ENCODE data around the gene IFT88.

IFT88 gene

DNA sequence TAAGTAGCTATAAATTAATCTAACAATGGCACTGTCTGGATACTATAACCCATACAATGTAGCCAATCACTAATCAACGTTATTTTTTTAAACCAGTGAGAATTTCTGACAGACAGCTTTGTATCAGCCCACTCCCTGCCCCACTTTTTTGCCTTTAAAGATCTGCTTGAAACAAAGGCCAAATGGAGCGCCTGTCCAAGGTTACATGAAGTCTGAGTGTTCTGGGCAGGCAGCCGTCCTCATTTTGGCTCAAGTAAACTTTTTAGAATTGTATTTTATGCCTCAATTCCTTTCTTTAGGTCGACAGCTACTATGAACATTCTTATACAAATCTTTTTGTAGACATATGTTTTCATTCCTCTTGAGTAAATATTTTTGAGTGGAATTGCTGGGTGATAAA is 6.2 kb downstream of the IFT88 start:
- ATAC-seq = no peak
- no peak for TF ChIP-seq PPARA (CRISPR knock-in tag; IDR thresholded peaks at IDR 0.05; ENCODE audit: borderline replicate concordance)
- no peak for TF ChIP-seq ZNF70 (CRISPR knock-in tag; IDR thresholded peaks at IDR 0.05)
- TF ChIP-seq BACH2 (CRISPR knock-in tag; IDR thresholded peaks at IDR 0.05; ENCODE audit: borderline replicate concordance) = no peak
- no peak for TF ChIP-seq TCF4 (CRISPR knock-in tag; IDR thresholded peaks at IDR 0.05; ENCODE audit: borderline replicate concordance)
- no peak for TF ChIP-seq TOX (CRISPR knock-in tag; IDR thresholded peaks at IDR 0.05; ENCODE audit: borderline replicate concordance)
- no peak for TF ChIP-seq CSDC2 (CRISPR knock-in tag; IDR thresholded peaks at IDR 0.05)
- no peak for TF ChIP-seq ZFP3 (CRISPR knock-in tag; IDR thresholded peaks at IDR 0.05)
- TF ChIP-seq, protein P1, sequence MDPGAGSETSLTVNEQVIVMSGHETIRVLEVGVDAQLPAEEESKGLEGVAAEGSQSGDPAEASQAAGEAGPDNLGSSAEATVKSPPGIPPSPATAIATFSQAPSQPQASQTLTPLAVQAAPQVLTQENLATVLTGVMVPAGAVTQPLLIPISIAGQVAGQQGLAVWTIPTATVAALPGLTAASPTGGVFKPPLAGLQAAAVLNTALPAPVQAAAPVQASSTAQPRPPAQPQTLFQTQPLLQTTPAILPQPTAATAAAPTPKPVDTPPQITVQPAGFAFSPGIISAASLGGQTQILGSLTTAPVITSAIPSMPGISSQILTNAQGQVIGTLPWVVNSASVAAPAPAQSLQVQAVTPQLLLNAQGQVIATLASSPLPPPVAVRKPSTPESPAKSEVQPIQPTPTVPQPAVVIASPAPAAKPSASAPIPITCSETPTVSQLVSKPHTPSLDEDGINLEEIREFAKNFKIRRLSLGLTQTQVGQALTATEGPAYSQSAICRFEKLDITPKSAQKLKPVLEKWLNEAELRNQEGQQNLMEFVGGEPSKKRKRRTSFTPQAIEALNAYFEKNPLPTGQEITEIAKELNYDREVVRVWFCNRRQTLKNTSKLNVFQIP (CRISPR knock-in tag; IDR thresholded peaks at IDR 0.05; ENCODE audit: borderline replicate concordance, low read depth) = no peak
- no peak for TF ChIP-seq ESRRG (CRISPR knock-in tag; IDR thresholded peaks at IDR 0.05)
- TF ChIP-seq OSR1 (CRISPR knock-in tag; IDR thresholded peaks at IDR 0.05) = no peak
- TF ChIP-seq ZFP30 (CRISPR knock-in tag; IDR thresholded peaks at IDR 0.05) = no peak
- no peak for TF ChIP-seq ZNF565 (CRISPR knock-in tag; conservative IDR thresholded peaks at IDR 0.05; ENCODE audit: low read depth)
- no peak for TF ChIP-seq ZNF8 (CRISPR knock-in tag; IDR thresholded peaks at IDR 0.05)
- no peak for TF ChIP-seq ZC3H10 (CRISPR knock-in tag; IDR thresholded peaks at IDR 0.05)
- no peak for TF ChIP-seq ISL1 (CRISPR knock-in tag; IDR thresholded peaks at IDR 0.05)
- TF ChIP-seq RARB (CRISPR knock-in tag; IDR thresholded peaks at IDR 0.05) = no peak
- TF ChIP-seq, protein P2, sequence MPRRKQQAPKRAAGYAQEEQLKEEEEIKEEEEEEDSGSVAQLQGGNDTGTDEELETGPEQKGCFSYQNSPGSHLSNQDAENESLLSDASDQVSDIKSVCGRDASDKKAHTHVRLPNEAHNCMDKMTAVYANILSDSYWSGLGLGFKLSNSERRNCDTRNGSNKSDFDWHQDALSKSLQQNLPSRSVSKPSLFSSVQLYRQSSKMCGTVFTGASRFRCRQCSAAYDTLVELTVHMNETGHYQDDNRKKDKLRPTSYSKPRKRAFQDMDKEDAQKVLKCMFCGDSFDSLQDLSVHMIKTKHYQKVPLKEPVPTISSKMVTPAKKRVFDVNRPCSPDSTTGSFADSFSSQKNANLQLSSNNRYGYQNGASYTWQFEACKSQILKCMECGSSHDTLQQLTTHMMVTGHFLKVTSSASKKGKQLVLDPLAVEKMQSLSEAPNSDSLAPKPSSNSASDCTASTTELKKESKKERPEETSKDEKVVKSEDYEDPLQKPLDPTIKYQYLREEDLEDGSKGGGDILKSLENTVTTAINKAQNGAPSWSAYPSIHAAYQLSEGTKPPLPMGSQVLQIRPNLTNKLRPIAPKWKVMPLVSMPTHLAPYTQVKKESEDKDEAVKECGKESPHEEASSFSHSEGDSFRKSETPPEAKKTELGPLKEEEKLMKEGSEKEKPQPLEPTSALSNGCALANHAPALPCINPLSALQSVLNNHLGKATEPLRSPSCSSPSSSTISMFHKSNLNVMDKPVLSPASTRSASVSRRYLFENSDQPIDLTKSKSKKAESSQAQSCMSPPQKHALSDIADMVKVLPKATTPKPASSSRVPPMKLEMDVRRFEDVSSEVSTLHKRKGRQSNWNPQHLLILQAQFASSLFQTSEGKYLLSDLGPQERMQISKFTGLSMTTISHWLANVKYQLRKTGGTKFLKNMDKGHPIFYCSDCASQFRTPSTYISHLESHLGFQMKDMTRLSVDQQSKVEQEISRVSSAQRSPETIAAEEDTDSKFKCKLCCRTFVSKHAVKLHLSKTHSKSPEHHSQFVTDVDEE (CRISPR knock-in tag; IDR thresholded peaks at IDR 0.05) = no peak
- TF ChIP-seq GLIS3 (CRISPR knock-in tag; IDR thresholded peaks at IDR 0.05) = no peak
- TF ChIP-seq, protein P3, sequence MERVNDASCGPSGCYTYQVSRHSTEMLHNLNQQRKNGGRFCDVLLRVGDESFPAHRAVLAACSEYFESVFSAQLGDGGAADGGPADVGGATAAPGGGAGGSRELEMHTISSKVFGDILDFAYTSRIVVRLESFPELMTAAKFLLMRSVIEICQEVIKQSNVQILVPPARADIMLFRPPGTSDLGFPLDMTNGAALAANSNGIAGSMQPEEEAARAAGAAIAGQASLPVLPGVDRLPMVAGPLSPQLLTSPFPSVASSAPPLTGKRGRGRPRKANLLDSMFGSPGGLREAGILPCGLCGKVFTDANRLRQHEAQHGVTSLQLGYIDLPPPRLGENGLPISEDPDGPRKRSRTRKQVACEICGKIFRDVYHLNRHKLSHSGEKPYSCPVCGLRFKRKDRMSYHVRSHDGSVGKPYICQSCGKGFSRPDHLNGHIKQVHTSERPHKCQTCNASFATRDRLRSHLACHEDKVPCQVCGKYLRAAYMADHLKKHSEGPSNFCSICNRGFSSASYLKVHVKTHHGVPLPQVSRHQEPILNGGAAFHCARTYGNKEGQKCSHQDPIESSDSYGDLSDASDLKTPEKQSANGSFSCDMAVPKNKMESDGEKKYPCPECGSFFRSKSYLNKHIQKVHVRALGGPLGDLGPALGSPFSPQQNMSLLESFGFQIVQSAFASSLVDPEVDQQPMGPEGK (CRISPR knock-in tag; IDR thresholded peaks at IDR 0.05; ENCODE audit: borderline replicate concordance) = no peak
- TF ChIP-seq, protein P4, sequence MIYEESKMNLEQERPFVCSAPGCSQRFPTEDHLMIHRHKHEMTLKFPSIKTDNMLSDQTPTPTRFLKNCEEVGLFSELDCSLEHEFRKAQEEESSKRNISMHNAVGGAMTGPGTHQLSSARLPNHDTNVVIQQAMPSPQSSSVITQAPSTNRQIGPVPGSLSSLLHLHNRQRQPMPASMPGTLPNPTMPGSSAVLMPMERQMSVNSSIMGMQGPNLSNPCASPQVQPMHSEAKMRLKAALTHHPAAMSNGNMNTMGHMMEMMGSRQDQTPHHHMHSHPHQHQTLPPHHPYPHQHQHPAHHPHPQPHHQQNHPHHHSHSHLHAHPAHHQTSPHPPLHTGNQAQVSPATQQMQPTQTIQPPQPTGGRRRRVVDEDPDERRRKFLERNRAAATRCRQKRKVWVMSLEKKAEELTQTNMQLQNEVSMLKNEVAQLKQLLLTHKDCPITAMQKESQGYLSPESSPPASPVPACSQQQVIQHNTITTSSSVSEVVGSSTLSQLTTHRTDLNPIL (CRISPR knock-in tag; IDR thresholded peaks at IDR 0.05; ENCODE audit: low read depth) = no peak

DNA sequence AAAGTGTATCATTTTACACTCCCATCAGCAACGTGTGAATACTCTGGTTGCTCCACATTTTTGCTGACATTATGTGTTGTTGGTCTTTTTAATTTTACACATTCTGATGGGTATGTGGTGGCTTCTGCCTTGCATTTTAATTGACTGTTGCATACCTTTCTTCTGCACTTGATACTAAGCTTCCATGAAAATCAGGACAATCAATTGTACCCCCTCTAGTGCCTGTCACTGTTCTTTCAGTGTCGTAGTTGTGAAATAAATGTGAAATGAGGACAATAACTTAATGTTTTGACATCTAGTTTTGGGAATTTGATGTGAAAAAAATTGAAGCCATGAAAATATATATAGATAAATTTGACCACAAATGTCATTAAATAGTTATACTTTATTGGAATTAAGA is 6.7 kb downstream of the IFT88 start:
- ATAC-seq = no peak
- TF ChIP-seq ZNF565 (CRISPR knock-in tag; conservative IDR thresholded peaks at IDR 0.05; ENCODE audit: low read depth) (no peak), SNAI2 (CRISPR knock-in tag; IDR thresholded peaks at IDR 0.05) (no peak), BACH2 (CRISPR knock-in tag; IDR thresholded peaks at IDR 0.05; ENCODE audit: borderline replicate concordance) (no peak), ZFP3 (CRISPR knock-in tag; IDR thresholded peaks at IDR 0.05) (no peak), ZNF8 (CRISPR knock-in tag; IDR thresholded peaks at IDR 0.05) (no peak), ZFP30 (CRISPR knock-in tag; IDR thresholded peaks at IDR 0.05) (no peak), CSDC2 (CRISPR knock-in tag; IDR thresholded peaks at IDR 0.05) (no peak), ZNF70 (CRISPR knock-in tag; IDR thresholded peaks at IDR 0.05) (no peak), RARB (CRISPR knock-in tag; IDR thresholded peaks at IDR 0.05) (no peak), TCF4 (CRISPR knock-in tag; IDR thresholded peaks at IDR 0.05; ENCODE audit: borderline replicate concordance) (no peak), ARNTL (CRISPR knock-in tag; IDR thresholded peaks at IDR 0.05; ENCODE audit: borderline replicate concordance, low read depth) (no peak), OSR1 (CRISPR knock-in tag; IDR thresholded peaks at IDR 0.05) (no peak), GLIS3 (CRISPR knock-in tag; IDR thresholded peaks at IDR 0.05) (no peak)
- TF ChIP-seq, protein P1 (CRISPR knock-in tag; IDR thresholded peaks at IDR 0.05; ENCODE audit: borderline replicate concordance, low read depth) = no peak
